Measurements from ENCODE around the gene PIEZO1.

GRCh38 chr16:88781140-88782077, 3.6 kb downstream of the PIEZO1 start:
- no peak for TF ChIP-seq CTCF (IDR thresholded peaks at IDR 0.05 in 8 of 11, conservative IDR thresholded peaks at IDR 0.05 in 3 of 11)
- peak; percentile 66 to 76 (median 71) for TF ChIP-seq POLR2AphosphoS5 (IDR thresholded peaks at IDR 0.05)
- TF ChIP-seq POLR2A (IDR thresholded peaks at IDR 0.05) = no peak
